GM23338 (cell line): ENCODE results near the gene RUNX1. TPM values are rescaled to one million over a fixed set of nuclear protein-coding genes. Genes with fewer than 3 reads are reported as not detected.

Experiments used
- ATAC-seq: fragments of 200-7000 bp; cut with Tn5 transposase; 3 replicates; pipeline ENCODE4 v1.9.1; 2020
- DNase-seq: peaks from one replicate; pipeline ENCODE4 v3.0.0-alpha.2; 2015; ENCODE audit warnings: low spot score
- H2AFZ ChIP-seq: fragments of 200-600 bp; sonication (generic); 2 replicates; pipeline ENCODE4 v1.8.0; 2016; ENCODE audit warnings: antibody characterized with exemption, mild to moderate bottlenecking, moderate library complexity
- H3F3A ChIP-seq: fragments of 200-600 bp; sonication (generic); replicated peaks from 2 replicates; pipeline ENCODE4 v1.8.0; 2017; ENCODE audit warnings: antibody characterized with exemption, mixed run types, low read depth
- H3K27ac ChIP-seq: fragments of 200-600 bp; sonication (generic); 2 replicates; pipeline ENCODE4 v1.6.1; 2016; ENCODE audit warnings: low read depth
- H3K27me3 ChIP-seq: fragments of 200-600 bp; sonication (generic); 2 replicates; pipeline ENCODE4 v1.8.0; 2016; ENCODE audit warnings: mild to moderate bottlenecking, mixed run types, moderate library complexity; ENCODE audit not compliant: insufficient read depth
- H3K36me3 ChIP-seq: fragments of 200-600 bp; sonication (generic); 2 replicates; pipeline ENCODE4 v1.8.0; 2016; ENCODE audit warnings: mild to moderate bottlenecking; ENCODE audit not compliant: insufficient read depth
- H3K4me1 ChIP-seq: fragments of 200-600 bp; sonication (generic); 2 replicates; pipeline ENCODE4 v1.8.0; 2016; ENCODE audit warnings: mild to moderate bottlenecking, moderate library complexity; ENCODE audit not compliant: insufficient read depth
- H3K4me2 ChIP-seq: fragments of 200-600 bp; sonication (generic); 2 replicates; pipeline ENCODE4 v1.7.1; 2017; ENCODE audit warnings: mixed run types
- H3K4me3 ChIP-seq: fragments of 200-600 bp; sonication (generic); 2 replicates; pipeline ENCODE4 v1.6.1; 2016; ENCODE audit warnings: mixed run types
- H3K79me2 ChIP-seq: fragments of 200-600 bp; sonication (generic); replicated peaks from 2 replicates; pipeline ENCODE4 v1.8.0; 2017; ENCODE audit warnings: mild to moderate bottlenecking; ENCODE audit not compliant: insufficient read depth
- H3K9me2 ChIP-seq: fragments of 200-600 bp; sonication (generic); 2 replicates; pipeline ENCODE4 v1.8.0; 2017; ENCODE audit not compliant: insufficient read depth
- H4K20me1 ChIP-seq: fragments of 200-600 bp; sonication (generic); replicated peaks from 2 replicates; pipeline ENCODE4 v1.8.0; 2017; ENCODE audit warnings: mild to moderate bottlenecking; ENCODE audit not compliant: insufficient read depth
- H3K27ac Mint-ChIP-seq: 2 replicates; pipeline ENCODE4 v1.8.0; 2020; ENCODE audit warnings: inconsistent platforms, mild to moderate bottlenecking, moderate library complexity, mixed read lengths
- H3K27me3 Mint-ChIP-seq: 3 replicates; pipeline ENCODE4 v1.8.0; 2022; ENCODE audit warnings: low read depth, mild to moderate bottlenecking, moderate library complexity, mixed read lengths, inconsistent platforms; ENCODE audit not compliant: insufficient read depth, poor library complexity
- H3K36me3 Mint-ChIP-seq: 3 replicates; pipeline ENCODE4 v1.8.0; 2021; ENCODE audit warnings: low read depth, mild to moderate bottlenecking, inconsistent platforms, moderate library complexity, mixed read lengths
- H3K4me1 Mint-ChIP-seq: 3 replicates; pipeline ENCODE4 v1.8.0; 2020; ENCODE audit warnings: mild to moderate bottlenecking, inconsistent platforms, mixed read lengths
- H3K4me3 Mint-ChIP-seq: 3 replicates; pipeline ENCODE4 v1.8.0; 2021; ENCODE audit warnings: moderate library complexity, mild to moderate bottlenecking, inconsistent platforms, mixed read lengths
- H3K9me3 Mint-ChIP-seq: 3 replicates; pipeline ENCODE4 v1.8.0; 2020; ENCODE audit warnings: moderate library complexity, mild to moderate bottlenecking, inconsistent platforms, mixed read lengths
- CREB1 ChIP-seq: fragments of 250-450 bp; sonication (Bioruptor Pico); IDR thresholded peaks from 2 replicates; pipeline ENCODE4 v1.5.0; 2020; ENCODE audit warnings: low read depth, mild to moderate bottlenecking, moderate library complexity
- EZH2 ChIP-seq: fragments of 200-600 bp; sonication (generic); IDR thresholded peaks from one replicate; pipeline ENCODE4 v1.8.0; 2017; ENCODE audit warnings: antibody characterized with exemption, mild to moderate bottlenecking, low read depth; ENCODE audit not compliant: unreplicated experiment
- EZH2phosphoT487 ChIP-seq: fragments of 200-600 bp; sonication (generic); IDR thresholded peaks from one replicate; pipeline ENCODE4 v1.8.1; 2018; ENCODE audit warnings: antibody characterized with exemption; ENCODE audit not compliant: unreplicated experiment
- JUNB ChIP-seq: IDR thresholded peaks from one replicate; pipeline ENCODE4 v1.6.1; 2016; ENCODE audit warnings: antibody characterized with exemption; ENCODE audit not compliant: unreplicated experiment
- STAT1 ChIP-seq: IDR thresholded peaks from one replicate; pipeline ENCODE4 v1.6.1; 2016; ENCODE audit warnings: antibody characterized with exemption; ENCODE audit not compliant: unreplicated experiment
- ZNF114 ChIP-seq: fragments of 250-450 bp; sonication (Bioruptor Pico); IDR thresholded peaks from 2 replicates; pipeline ENCODE4 v1.5.0; 2020; ENCODE audit warnings: mild to moderate bottlenecking, moderate library complexity
- polyA plus RNA-seq: library from polyadenylated mRNA; unstranded; fragments of >200 nt; fragmentation: Nextera tagmentation; extraction: Ambion mirVana; gene quantifications from 2 replicates; pipeline ENCODE4 v1.2.1, GENCODE V29; 2016
- total RNA-seq: library from RNA; depleted of rRNA; stranded (reverse); fragments of >200 nt; shearing (Covaris generic); gene quantifications from 2 replicates; pipeline ENCODE4 v1.2.3, GENCODE V29; 2014
- TF ChIP-seq, protein P1 (sequence below): fragments of 250-450 bp; sonication (Bioruptor Pico); IDR thresholded peaks from 2 replicates; pipeline ENCODE4 v1.5.0; 2020; ENCODE audit warnings: mild to moderate bottlenecking, moderate library complexity
- TF ChIP-seq, protein P2 (sequence below): IDR thresholded peaks from one replicate; pipeline ENCODE4 v1.6.1; 2018; ENCODE audit warnings: antibody characterized with exemption; ENCODE audit not compliant: unreplicated experiment

RUNX1 gene
- total and polyA plus RNA-seq, 2 experiments from 2014 or later, result 0.29 to 1.1 TPM

DNA sequence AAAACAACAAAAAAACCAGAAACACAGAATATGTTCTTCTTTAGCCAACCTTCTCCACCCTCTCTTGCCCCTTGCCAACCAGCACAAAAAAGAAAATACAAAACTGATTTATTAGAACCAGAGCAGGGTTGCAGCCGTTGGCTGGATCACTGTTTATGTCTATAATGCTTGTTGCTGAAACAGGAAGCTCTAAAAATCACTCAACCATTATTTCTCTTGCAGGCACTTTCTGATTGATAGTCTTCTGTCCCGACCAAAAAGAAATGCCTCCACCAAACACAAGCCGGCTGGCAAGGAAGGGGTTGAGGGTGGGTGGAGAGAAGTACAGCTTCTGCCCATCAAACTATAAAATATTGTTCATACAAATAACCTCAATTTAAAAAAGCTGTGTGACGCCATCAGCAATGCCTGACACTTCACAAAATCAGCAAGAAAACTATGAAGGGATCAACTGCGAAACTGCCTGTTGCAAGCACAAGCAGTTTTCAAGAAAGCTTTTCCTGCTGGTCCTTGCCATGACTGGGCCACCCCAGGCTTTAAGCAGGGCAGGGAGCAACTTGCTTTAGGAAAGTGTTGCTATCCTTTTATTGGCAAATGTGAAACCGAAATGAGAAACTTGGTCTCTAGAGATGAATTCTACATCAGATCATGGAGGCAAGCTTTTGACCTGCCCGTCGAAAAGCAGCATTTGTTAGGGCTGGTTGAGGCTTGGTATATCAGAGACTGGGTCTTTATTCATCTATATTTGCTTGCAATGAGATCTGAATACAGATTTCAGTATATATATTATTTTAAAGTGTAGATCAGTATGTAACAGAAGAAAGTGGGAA, 174.2 kb downstream of the RUNX1 start:
- no peak overlapping the region for H3K4me2 ChIP-seq
- H3K4me3 ChIP-seq, result no peak overlapping the region
- no peaks in the 10 kb centered on the region for H3K36me3 Mint-ChIP-seq
- no peaks in the 10 kb centered on the region for H3K4me1 Mint-ChIP-seq
- no peaks in the 10 kb centered on the region for H3K9me2 ChIP-seq
- H3K27ac Mint-ChIP-seq, result no peak overlapping the region
- no peaks in the 10 kb centered on the region for H3K4me1 ChIP-seq
- no peaks in the 10 kb centered on the region for H3K36me3 ChIP-seq
- H3K79me2 ChIP-seq, result no peaks in the 10 kb centered on the region
- no peaks in the 10 kb centered on the region for H4K20me1 ChIP-seq
- no peak overlapping the region for H2AFZ ChIP-seq
- no peak for DNase-seq
- no peaks in the 10 kb centered on the region for H3K27me3 Mint-ChIP-seq
- ATAC-seq, result no peak
- H3K27ac ChIP-seq, result no peak overlapping the region
- H3K4me3 Mint-ChIP-seq, result no peak overlapping the region
- no peaks in the 10 kb centered on the region; the same call in 1 of the 2 replicates for H3K27me3 ChIP-seq
- TF ChIP-seq EZH2phosphoT487 (no peak), STAT1 (no peak), ZNF114 (CRISPR knock-in tag) (no peak)
- no peaks in the 10 kb centered on the region for H3K9me3 Mint-ChIP-seq
- no peaks in the 10 kb centered on the region for H3F3A ChIP-seq

DNA sequence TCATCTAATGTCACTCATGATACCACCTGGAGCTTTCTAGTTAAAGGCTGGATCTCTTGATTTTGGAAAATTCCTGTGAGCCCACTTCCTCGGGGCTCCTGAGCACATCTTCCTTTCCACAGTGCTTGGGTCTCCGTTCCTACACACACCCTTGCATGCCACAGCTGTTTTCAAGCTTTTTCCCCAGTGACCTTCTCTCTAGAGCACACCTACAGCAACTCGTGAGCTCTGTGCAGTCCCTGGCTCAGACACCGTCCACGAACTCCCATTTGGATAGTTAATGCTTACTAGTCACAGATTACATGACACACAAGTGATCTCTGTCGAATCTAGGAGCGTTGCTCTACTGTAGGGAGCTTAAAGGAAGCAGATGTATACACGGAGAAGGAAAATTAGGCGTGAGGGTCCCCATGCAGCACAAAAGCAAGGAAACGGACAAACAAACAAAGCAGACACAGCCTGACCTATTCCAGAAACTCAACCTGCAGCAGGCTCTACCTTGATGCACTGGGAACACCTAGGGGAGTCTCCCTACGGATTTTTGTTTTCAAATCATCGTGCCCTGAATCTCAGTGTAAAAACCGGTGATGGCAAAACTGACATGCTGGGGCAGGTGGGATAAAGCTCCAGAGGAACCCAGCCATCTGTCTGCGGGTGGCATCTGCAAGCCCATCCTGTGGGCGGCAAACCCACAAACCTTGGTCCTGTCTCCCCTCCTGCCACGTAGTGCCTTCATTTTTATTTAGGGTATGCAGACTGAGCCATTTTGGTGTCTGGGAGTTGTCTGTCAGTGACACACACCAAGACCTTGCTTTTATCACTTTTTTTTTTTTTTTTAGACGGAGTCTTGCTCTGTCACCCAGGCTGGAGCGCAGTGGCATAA, 177.8 kb downstream of the RUNX1 start:
- H3K9me2 ChIP-seq, result no peaks in the 10 kb centered on the region
- Mint-ChIP-seq H3K27me3 (peaks cover 19% of the 10 kb centered on the region), H3K36me3 (no peaks in the 10 kb centered on the region), H3K4me1 (peaks cover 23% of the 10 kb centered on the region), H3K4me3 (no peak overlapping the region), H3K27ac (no peak overlapping the region), H3K9me3 (no peaks in the 10 kb centered on the region)
- no peaks in the 10 kb centered on the region for H3K36me3 ChIP-seq
- DNase-seq, result no peak
- H3F3A ChIP-seq, result no peaks in the 10 kb centered on the region
- H4K20me1 ChIP-seq, result peaks cover 8% of the 10 kb centered on the region
- no peak overlapping the region for H3K27ac ChIP-seq
- H3K27me3 ChIP-seq, result peaks cover 34% of the 10 kb centered on the region
- no peaks in the 10 kb centered on the region for H3K79me2 ChIP-seq
- no peak overlapping the region for H2AFZ ChIP-seq
- no peak overlapping the region for H3K4me2 ChIP-seq
- ATAC-seq, result no peak
- peaks cover 7% of the 10 kb centered on the region for H3K4me1 ChIP-seq
- H3K4me3 ChIP-seq, result no peak overlapping the region
- TF ChIP-seq CREB1 (CRISPR knock-in tag) (no peak), STAT1 (no peak), EZH2 (no peak), JUNB (no peak), EZH2phosphoT487 (no peak)
- TF ChIP-seq, protein P1, sequence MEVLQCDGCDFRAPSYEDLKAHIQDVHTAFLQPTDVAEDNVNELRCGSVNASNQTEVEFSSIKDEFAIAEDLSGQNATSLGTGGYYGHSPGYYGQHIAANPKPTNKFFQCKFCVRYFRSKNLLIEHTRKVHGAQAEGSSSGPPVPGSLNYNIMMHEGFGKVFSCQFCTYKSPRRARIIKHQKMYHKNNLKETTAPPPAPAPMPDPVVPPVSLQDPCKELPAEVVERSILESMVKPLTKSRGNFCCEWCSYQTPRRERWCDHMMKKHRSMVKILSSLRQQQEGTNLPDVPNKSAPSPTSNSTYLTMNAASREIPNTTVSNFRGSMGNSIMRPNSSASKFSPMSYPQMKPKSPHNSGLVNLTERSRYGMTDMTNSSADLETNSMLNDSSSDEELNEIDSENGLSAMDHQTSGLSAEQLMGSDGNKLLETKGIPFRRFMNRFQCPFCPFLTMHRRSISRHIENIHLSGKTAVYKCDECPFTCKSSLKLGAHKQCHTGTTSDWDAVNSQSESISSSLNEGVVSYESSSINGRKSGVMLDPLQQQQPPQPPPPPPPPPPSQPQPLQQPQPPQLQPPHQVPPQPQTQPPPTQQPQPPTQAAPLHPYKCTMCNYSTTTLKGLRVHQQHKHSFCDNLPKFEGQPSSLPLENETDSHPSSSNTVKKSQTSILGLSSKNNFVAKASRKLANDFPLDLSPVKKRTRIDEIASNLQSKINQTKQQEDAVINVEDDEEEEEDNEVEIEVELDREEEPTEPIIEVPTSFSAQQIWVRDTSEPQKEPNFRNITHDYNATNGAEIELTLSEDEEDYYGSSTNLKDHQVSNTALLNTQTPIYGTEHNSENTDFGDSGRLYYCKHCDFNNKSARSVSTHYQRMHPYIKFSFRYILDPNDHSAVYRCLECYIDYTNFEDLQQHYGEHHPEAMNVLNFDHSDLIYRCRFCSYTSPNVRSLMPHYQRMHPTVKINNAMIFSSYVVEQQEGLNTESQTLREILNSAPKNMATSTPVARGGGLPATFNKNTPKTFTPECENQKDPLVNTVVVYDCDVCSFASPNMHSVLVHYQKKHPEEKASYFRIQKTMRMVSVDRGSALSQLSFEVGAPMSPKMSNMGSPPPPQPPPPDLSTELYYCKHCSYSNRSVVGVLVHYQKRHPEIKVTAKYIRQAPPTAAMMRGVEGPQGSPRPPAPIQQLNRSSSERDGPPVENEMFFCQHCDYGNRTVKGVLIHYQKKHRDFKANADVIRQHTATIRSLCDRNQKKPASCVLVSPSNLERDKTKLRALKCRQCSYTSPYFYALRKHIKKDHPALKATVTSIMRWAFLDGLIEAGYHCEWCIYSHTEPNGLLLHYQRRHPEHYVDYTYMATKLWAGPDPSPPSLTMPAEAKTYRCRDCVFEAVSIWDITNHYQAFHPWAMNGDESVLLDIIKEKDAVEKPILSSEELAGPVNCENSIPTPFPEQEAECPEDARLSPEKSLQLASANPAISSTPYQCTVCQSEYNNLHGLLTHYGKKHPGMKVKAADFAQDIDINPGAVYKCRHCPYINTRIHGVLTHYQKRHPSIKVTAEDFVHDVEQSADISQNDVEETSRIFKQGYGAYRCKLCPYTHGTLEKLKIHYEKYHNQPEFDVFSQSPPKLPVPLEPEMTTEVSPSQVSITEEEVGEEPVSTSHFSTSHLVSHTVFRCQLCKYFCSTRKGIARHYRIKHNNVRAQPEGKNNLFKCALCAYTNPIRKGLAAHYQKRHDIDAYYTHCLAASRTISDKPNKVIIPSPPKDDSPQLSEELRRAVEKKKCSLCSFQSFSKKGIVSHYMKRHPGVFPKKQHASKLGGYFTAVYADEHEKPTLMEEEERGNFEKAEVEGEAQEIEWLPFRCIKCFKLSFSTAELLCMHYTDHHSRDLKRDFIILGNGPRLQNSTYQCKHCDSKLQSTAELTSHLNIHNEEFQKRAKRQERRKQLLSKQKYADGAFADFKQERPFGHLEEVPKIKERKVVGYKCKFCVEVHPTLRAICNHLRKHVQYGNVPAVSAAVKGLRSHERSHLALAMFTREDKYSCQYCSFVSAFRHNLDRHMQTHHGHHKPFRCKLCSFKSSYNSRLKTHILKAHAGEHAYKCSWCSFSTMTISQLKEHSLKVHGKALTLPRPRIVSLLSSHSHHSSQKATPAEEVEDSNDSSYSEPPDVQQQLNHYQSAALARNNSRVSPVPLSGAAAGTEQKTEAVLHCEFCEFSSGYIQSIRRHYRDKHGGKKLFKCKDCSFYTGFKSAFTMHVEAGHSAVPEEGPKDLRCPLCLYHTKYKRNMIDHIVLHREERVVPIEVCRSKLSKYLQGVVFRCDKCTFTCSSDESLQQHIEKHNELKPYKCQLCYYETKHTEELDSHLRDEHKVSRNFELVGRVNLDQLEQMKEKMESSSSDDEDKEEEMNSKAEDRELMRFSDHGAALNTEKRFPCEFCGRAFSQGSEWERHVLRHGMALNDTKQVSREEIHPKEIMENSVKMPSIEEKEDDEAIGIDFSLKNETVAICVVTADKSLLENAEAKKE (CRISPR knock-in tag), result no peak
- TF ChIP-seq, protein P2, sequence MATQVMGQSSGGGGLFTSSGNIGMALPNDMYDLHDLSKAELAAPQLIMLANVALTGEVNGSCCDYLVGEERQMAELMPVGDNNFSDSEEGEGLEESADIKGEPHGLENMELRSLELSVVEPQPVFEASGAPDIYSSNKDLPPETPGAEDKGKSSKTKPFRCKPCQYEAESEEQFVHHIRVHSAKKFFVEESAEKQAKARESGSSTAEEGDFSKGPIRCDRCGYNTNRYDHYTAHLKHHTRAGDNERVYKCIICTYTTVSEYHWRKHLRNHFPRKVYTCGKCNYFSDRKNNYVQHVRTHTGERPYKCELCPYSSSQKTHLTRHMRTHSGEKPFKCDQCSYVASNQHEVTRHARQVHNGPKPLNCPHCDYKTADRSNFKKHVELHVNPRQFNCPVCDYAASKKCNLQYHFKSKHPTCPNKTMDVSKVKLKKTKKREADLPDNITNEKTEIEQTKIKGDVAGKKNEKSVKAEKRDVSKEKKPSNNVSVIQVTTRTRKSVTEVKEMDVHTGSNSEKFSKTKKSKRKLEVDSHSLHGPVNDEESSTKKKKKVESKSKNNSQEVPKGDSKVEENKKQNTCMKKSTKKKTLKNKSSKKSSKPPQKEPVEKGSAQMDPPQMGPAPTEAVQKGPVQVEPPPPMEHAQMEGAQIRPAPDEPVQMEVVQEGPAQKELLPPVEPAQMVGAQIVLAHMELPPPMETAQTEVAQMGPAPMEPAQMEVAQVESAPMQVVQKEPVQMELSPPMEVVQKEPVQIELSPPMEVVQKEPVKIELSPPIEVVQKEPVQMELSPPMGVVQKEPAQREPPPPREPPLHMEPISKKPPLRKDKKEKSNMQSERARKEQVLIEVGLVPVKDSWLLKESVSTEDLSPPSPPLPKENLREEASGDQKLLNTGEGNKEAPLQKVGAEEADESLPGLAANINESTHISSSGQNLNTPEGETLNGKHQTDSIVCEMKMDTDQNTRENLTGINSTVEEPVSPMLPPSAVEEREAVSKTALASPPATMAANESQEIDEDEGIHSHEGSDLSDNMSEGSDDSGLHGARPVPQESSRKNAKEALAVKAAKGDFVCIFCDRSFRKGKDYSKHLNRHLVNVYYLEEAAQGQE, result no peak
